ENCODE results near the gene OR5AK2. TPM values are rescaled to one million over a fixed set of nuclear protein-coding genes. Genes with fewer than 3 reads are reported as not detected.

The OR5AK2 gene
- total RNA-seq, 1 experiment from 2014 or later, result not detected

GRCh38 chr11:57015679-57016078, 27.0 kb downstream of the OR5AK2 start:
- Mint-ChIP-seq H3K9me3 (no peaks in the 10 kb centered on the region; a peak in 1 of 5 replicates), H3K4me1 (peaks cover 0 to 2% of the 10 kb centered on the region in 2 experiments; a peak in 1 of 4 replicates), H3K27me3 (ENCODE audit: low read depth) (no peaks in the 10 kb centered on the region; the same call in 1 of the 2 replicates), H3K36me3 (ENCODE audit: insufficient read depth in 1 of 3, low read depth in 3 of 3) (no peaks in the 10 kb centered on the region), H3K4me3 (no peak overlapping the region), H3K27ac (no peak overlapping the region)
- Histone ChIP-seq H3K79me2 (ENCODE audit: insufficient read depth, low read length) (no peaks in the 10 kb centered on the region), H2BK12ac (ENCODE audit: insufficient read length, low read depth, low read length) (no peak overlapping the region), H3K4me2 (ENCODE audit: insufficient read depth, insufficient read length, low read length) (no peak overlapping the region), H2BK120ac (ENCODE audit: low read depth, low read length, poor library complexity, severe bottlenecking) (no peak overlapping the region), H3K14ac (ENCODE audit: insufficient read depth, low read length) (no peak overlapping the region), H2BK15ac (ENCODE audit: low read depth, low read length) (no peak overlapping the region), H2AFZ (ENCODE audit: low read length) (no peak overlapping the region), H2AK5ac (ENCODE audit: insufficient read length, low read length) (no peak overlapping the region), H3K9me3 (ENCODE audit: control insufficient read depth, low read depth, low read length) (no peaks in the 10 kb centered on the region), H4K20me1 (ENCODE audit: control insufficient read depth, insufficient read depth, insufficient read length) (no peaks in the 10 kb centered on the region), H2BK20ac (ENCODE audit: low read depth, low read length, poor library complexity, severe bottlenecking) (no peak overlapping the region), H3K18ac (ENCODE audit: insufficient read length, low read depth, low read length) (no peak overlapping the region), H4K91ac (ENCODE audit: insufficient read length, low read depth, low read length) (no peak overlapping the region), H4K8ac (replicated peaks; ENCODE audit: insufficient read length, low read depth, low read length) (no peak overlapping the region), H3K4ac (ENCODE audit: low read depth, low read length) (no peak overlapping the region), H3K23me2 (ENCODE audit: insufficient read length, low read depth, low read length, poor library complexity, severe bottlenecking) (no peaks in the 10 kb centered on the region), H3T11ph (ENCODE audit: low read length) (no peak overlapping the region), H4K5ac (ENCODE audit: insufficient read length, low read depth, low read length) (no peak overlapping the region), H3K56ac (ENCODE audit: insufficient read length, low read depth, low read length) (no peak overlapping the region), H3K27ac (ENCODE audit: insufficient read length, low read depth, low read length) (no peak overlapping the region), H3K79me1 (ENCODE audit: insufficient read depth, low read depth, low read length, poor library complexity, severe bottlenecking) (no peaks in the 10 kb centered on the region), H3K27me3 (ENCODE audit: insufficient read depth, low read length) (no peaks in the 10 kb centered on the region), H3K4me1 (ENCODE audit: insufficient read depth, low read length) (no peaks in the 10 kb centered on the region), H2BK5ac (ENCODE audit: insufficient read length, low read length) (no peak overlapping the region), H3K23ac (ENCODE audit: insufficient read length, low read depth, low read length) (no peak overlapping the region), H3K9ac (ENCODE audit: extremely low read depth, insufficient read length, low read length) (no peak overlapping the region)
- no CpG with 5 or more reads among the region's 2 CpGs for WGBS (ENCODE audit: extremely low coverage, insufficient read length, low lambda C conversion rate)
- no peak for TF ChIP-seq CTCF (conservative IDR thresholded peaks at IDR 0.05)
- DNase-seq, result no peak

Measured in H9 (cell line).